NCI-H1417 treated with DMSO at 0.1 percent for 48 hours (cell line): ENCODE measurements around the gene HMOX2.
A peak's percentile ranks its signal among the peaks of the same experiment; 100 is the strongest.

Source experiments
- DNase-seq: peaks from one replicate; lab custom pipeline; 2025; lab: John Stamatoyannopoulos, UW

HMOX2 gene, protein sequence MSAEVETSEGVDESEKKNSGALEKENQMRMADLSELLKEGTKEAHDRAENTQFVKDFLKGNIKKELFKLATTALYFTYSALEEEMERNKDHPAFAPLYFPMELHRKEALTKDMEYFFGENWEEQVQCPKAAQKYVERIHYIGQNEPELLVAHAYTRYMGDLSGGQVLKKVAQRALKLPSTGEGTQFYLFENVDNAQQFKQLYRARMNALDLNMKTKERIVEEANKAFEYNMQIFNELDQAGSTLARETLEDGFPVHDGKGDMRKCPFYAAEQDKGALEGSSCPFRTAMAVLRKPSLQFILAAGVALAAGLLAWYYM

DNA sequence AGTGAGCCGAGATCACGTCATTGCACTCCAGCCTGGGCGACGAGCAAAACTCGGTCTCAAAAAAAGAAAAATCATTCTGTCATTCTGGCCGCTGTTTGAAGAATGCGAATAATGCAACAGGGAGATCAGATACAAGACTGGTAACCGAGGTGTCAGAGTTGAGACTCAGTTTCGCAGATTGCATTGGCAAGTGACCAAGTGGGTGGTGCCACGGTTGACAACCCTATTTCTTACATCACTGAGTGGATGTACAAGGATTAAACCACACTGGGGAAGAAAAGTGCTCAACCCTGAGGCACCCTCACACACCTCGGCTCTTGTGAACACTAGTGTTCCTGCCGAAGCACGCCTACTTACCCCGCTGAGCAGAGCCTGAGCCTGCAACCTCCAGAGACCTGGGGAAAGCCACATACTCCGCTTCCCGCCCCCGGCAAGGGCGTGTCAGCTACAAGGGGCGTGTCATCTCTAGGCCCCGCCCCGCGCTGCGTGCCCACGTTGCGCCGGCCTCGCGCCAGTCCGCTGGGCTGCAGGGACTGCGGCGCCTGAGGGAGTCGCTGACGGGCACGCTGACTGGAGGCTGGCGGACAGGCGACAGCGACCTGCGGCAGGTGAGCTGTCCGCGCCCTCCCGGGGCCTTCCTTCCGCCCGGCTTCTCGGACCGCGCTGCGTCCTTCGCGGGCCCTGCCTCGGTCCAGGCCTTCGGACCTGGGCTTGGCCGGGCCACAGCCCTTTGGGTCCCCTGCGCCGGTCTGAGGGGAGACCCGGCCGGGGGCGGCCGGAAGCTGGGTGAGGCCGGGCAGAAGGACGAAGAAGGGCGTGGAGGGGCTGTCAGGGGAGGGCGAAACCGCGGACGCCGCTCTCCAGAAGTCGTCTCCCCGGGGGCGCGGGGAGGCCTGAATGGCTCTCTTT, at the start of gene HMOX2:
HMOX2 (plus strand) TSS at position 519 of the 909 bp plus-strand sequence. CDS start 29,127 bp downstream, outside the sequence.
- peak; percentile 66 for DNase-seq

DNA sequence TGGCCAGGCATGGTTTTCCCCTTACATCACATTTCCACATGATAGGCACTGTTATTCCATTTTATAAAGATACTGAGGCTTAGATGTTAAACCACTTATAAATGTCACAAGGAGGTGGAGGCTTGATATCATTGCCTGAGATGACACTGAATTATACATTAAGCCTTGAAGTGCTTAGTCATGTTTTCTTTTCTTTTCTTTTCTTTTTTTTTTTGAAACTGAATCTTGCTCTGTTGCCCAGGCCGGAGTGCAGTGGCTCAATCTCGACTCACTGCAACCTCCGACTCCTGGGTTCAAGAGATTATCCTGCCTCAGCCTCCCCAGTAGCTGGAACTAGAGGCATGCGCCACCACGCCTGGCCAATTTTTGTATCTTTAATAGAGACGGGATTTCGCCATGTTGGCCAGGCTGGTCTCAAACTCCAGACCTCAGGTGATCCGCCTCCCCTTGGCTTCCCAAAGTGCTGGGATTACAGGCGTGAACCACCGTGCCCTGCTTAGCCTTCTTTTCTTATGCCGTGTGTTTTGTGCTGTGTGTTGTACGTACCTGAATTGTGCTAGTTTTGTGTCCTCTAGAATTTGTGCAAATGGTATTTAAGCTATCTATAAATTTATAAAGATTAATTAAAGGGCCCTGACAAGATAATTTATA, 49.4 kb upstream of the HMOX2 start:
- no peak for DNase-seq

DNA sequence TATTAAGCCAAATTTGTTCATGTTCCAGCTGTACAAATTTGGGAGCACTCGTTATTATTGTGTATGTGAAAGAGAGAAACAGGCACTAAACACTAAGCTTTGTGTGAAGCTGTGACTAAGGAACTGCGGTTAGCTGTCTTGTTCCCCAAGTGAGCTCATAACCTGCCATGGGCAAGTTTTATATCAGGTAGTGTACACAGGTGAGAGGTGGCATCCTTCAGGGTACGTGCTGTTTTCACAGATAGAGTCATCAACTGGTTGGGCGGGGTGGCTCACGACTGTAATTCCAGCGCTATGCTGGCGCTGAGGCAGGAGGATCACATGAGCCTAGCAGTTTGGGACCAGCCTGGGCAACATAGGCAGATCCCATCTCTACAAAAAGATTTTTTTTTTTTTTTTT, 47.7 kb upstream of the HMOX2 start:
- no peak for DNase-seq

DNA sequence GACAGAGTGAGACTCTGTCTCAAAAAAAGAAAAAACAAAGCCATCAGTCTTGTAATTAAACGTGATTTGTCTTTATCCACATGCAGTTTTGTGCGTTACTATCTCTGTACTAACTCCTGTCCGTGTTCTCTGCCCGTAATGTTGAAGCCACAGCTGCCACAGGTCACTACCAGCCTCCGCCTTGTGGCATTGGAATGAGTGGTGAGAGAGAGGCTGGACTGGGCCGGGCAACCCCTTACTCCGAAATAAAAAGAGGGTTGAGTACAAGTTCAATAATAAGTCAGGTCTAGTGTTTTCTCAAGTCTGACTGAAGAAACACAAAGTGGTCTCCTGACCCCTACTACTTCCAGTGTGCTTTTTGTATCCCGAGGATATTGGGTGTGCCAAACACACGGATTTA, 45.2 kb upstream of the HMOX2 start:
- no peak for DNase-seq

DNA sequence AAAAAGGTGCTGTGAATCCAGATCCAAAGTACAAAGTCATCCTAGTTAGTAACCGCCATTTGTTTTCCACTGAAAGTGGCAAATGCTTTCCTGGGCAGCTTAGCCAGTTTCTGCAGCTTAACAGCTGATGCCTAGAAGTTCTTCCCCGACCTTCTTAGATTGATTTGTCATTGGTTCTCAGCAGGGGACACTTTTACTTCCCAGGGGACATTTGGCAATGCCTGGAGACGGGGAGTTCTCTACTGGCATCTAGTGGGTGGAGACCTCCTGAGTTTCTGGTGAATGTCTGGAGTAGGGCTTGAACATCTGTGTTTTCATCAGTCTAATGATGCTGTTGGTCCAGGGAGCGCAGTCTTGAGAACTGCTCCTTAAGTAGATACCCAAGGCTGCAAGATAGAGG, 43.0 kb upstream of the HMOX2 start:
- DNase-seq, result no peak

DNA sequence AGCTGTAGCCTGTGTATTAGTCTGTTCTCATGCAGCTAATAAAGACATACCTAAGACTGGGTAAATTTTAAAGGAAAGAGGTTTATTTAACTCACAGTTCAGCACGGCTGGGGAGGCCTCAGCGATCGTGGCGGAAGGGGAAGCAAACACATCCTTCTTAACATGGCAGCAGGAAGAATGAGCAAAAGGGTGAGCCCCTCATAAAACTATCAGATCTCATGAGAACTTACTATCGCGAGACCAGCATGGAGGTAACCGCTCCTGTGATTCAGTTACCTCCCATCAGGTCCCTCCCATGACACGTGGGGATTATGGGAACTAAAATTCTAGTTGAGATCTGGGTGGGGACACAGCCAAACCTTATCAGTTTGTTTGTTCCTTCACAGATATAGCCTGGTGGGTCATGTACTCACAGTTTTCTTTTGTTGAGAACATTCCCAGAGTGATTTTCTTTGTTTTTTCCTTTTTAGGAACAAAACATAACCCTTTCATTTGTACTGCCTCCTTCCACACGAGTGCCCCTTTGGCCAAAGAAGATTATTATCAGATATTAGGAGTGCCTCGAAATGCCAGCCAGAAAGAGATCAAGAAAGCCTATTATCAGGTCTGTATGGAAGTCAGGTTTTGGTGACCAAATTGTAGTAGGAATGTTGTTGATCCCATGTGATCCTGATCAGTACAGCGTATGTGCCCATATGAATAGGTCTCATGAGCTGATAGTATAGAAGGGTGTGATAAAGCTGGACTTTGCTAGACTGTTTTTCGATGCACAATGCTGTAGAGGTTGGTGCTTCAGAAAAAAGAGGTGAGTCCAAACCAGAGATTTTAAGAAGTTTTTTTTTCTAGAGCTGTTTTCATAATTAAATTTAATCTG, 42.0 kb upstream of the HMOX2 start:
- no peak for DNase-seq

DNA sequence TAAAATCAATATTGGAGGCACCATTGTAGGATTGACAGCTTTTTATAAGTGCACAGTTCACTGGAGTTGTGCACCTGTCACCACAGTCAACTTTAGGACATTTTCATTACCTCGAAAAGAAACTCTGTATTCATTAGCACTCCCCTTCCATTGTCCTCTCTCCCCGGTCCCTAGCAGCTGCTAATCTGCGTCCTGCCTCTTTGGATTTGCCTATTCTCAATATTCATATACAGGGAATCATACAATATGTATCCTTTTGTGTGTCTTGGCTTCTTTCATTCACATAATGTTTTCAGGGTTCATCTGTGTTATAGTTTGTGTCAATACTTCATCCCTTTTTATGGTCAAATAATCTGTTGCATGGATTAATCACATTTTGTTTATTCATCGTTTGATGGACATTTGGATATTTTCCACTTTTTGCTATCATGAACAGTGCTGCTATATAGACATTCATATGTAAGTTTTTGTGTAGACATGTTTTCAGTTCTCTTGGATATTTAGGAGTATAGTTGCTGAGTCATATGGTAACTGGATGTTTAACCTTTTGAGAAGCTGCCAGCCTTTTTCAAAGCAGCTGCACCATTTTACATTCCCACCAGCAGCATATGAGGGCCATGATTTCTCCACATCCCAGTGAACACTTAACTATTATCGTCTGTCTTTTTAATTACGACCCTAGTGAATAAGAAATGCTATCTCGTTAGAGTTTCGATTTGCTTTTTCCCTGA, 40.7 kb upstream of the HMOX2 start:
- DNase-seq, result no peak

DNA sequence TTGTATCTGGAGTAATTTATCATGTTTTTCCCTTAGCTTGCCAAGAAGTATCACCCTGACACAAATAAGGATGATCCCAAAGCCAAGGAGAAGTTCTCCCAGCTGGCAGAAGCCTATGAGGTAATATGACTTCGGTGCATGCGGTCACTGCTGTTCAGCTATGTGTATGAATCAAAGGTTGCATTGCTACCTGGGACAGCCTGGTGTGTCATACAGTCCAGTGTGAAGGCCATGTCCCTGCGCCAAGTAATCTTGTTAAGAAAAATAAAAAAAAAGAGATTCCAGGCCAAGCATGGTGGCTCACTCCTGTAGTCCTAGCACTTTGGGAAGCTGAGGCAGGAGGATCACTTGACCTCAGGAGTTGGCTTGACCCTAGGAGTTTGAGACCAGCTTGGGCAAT, 38.8 kb upstream of the HMOX2 start:
- no peak for DNase-seq

DNA sequence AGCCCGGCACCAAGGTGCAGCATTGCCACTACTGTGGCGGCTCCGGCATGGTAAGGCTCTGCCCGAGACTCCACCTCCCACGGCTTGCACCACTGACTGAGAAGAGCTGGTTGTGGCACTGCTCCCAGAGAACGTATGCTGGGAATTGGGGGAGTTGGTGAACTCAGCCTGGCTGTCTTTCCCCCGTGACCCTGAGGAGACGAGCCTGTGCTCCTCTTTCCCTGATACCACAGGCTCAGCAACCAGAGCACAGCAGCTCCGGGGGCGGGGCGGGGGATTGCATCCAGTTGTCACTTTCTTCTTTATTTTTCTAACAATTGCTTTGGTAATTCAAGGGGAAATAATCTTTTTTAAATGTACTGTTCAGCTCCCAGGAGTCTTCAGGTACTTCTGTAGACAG, 33.8 kb upstream of the HMOX2 start:
- no peak for DNase-seq

DNA sequence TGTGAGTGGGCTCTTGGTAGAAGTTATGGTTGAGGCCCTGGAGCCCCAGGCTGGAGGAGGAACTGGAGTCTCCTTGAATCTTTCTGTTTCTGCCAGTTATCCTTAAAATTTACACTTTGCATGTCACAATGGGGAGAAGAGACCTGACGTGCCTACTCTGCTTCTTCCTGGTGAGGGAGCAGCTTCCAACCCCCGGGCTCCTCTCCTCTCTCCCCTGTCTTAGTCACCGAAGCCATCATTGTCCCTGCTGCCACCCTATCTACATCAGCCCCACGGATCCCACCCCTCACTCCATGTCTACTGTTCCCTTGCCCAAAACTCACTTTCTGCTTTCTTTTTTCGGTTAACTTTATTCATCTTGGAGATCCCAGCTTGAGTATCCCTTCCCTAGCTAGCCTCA, 32.9 kb upstream of the HMOX2 start:
- no peak for DNase-seq

DNA sequence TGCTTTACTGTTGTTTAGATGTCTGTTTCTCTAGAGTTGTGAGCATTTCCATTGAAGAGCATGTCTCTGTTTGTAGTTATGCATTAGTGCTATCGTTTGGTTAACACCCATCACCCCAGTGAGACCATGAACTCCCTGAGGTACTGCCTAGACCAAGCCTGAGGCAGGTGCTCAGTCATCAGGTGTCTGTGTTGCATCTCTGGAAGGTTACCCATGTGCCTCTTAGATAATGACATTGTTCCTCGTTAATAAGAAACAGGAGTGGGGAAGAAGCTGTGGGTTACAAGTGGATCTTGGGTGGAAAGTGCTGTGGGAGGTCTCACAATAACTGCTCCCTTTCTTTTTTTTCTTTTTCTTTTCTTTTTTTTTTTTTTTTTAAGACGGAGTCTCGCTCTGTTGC, 32.2 kb upstream of the HMOX2 start:
- no peak for DNase-seq

DNA sequence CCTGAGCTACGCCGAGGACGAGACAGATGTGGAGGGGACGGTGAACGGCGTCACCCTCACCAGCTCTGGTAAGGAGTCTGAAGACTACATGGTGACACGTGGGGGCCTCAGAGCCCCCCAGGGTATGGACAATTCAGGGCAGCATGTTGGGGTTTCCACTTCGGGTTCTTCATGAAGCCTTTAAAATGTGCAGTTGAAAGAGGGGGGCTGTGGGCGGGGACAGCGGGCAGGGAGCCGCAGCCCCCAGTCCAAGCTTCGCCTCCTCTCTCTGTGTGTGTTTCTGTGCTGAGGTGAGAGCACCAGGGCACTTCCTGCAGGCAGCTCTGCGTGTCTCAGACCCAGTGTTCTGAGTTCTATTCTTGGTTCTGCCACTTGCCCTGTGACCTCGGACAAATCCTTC, 25.8 kb upstream of the HMOX2 start:
- DNase-seq, result no peak

DNA sequence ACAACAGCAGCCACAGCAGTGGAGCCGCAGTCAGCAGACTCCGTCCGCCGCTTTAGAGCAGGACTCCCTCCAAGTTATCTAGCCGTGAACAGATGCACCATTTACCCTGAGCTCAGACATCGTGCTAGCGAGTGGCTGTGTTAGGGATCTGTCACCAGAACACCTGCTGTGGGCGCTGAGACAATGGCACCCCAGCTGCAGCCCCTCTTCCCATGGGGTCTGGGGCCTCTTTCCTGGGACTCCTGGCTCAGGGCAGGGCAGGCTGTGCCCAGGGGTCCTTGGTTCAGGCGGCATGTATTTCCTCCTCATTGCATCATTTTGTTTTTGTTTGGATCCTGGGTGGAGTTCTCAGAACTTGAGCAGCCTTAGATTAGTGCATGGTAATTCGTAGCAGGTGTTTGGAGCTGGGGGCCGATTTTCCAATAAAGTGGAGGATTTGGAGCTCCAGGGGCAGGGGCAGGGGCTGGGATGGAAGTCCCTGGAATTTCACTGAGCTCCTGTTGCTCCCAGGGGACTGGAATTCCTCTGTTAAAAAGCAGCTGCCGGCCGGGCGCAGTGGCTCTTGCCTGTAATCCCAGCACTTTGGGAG, 25.2 kb upstream of the HMOX2 start:
- no peak for DNase-seq

DNA sequence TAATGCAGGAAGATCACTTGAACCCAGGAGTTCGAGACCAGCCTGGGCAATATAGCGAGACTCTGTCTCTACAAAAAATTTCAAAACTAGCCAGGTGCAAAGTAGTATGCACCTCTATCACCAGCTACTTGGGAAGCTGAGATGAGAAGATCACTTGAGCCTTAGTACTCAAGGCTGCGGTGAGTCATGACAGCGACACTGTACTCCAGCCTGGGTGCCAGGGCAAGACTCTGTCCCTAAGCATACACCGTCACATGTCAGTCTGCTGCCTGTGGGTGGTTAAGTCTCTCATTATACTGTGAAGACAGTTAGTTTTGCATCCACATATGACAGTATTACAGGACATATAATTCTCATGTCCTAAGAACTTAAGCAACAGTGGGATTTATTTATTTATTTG, 23.5 kb upstream of the HMOX2 start:
- no peak for DNase-seq

DNA sequence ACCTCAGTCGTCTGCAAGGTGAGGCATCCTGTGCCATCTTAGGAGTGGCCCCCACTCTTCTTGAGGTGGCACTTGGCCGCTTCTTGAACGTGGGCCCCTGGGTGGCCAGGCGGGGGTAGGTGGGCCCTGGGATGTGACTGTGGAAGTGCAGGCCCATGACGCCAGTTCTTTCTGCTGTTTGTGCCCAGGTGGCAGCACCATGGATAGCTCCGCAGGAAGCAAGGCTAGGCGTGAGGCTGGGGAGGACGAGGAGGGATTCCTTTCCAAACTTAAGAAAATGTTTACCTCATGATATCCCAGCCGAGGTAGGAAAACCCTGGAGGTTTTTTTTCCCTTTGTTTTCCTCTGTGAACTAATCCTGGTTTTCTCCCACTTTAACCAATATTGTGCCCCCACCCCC, 21.6 kb upstream of the HMOX2 start:
- DNase-seq, result no peak

DNA sequence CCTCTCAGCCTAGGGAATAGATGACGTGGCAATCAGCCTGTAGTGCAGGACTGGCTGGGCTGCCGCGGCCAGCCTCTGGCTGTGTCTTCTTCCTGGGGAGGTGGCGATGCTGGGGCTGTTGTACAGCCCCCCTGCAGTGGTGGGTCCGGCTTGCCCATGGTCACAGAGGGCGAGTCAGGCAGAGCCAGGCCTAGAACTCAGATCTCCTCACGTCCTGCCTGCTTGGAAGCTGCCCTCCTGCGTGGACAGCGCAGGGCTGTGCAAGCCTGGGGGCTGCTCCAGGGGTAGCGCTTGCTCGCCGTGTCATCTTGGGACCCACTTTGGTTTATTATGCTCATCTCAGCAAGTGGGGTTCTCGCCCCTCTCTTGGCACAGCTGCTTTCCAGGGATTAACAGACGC, 21.1 kb upstream of the HMOX2 start:
- DNase-seq, result no peak

DNA sequence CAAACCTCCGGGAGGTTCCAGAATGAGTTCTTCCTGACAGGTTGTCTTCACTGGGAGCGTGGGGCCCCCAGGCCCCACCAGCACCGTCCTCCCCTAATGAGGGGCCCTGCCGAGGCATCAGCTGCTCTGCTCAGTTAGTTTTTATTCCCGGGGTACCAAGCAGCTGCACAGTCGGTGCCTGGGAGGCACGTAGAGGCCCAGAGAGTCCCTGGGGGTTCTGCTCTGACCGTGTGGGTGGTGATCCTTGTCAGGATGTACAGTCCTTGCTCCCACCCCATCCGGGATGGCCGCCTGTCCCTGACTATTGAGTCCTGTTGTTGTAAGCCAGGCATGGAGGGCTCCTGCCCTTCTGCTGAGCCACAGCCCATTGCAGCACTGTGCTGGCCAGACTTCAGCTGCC, 20.2 kb upstream of the HMOX2 start:
- DNase-seq, result no peak

DNA sequence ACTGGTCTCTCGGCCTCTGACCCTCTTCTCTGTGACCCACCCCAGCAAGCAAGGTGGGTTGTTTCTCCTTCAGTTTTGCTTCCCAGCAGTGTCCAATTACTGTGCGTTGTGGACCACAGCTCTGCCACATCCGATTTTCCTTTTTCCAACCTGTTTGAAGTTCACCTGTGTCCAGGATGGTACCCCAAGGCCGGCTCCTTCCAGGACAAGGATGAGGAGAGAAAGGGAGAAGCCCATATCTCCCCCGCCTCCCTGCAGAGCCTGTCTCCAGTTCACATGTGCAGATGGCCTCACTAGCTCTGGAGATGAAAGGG, 15.3 kb upstream of the HMOX2 start:
- no peak for DNase-seq

DNA sequence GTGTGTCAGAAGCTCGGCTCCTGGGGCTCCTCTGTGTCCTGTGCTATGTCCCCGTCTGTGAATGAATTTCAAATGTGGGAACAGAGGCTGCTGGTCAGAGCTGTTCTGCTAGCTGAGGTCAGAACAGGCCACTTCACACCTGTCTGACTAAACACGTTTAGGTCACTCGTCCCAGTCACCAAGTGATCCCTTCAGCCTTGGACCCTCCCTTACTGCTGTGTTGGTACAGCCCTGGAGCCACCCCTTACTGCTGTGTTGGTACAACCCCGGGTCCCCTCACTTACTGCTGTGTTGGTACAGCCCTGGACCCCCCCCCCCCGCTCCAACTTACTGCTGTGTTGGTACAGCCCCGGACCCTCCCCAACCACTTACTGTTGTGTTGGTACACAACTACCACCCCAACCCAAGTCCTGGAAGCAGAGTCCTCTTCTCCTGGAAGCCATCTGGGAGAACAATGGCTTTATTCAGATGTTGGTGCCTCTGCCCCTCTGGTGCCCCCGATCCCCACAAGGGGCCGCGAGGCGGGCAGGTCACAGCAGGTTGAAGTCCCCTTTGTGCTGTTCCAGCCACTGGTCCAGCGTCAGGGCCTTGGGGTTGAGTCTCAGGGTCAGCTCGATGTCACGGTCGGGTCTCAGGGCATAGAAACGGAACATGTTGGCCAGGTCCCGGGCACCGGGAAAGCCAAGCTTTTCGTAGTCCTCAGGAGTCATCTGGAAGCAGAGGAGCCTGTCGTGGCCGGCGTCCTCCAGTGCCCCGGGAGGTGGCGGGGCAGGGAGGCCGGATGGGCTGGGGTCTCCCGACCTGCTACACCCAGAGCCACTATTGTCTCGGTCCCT, 14.7 kb upstream of the HMOX2 start:
- DNase-seq, result no peak

DNA sequence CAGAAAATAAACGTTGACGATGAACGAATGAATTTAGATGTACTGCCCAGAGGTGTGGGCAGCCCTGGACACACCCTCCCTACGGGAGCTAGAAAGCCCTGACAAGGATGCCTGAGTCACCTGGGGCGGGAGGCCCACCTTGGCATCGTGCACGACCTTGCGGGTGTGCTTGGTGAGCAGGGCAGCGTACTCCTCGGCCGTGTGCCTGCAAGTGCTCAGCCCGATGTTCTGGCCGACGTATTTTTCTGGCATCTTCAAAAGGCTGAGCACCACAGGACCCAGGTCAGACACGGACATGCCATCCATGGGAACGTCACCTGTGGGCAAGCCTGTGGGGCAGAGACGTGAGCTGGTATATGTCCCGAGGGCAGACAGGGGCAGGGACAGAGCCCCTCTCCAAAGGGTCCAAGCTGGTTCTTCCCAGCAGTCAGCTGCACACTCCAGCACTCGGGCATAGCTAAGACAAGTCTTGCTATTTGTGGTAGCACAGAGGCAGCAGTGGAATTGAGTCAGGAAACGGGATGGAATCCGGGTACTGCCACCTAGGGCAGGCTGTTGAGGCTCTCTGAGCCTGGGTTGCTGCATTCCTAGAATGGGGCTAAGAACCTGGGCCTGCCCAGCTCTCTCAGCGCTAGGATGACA, 12.6 kb upstream of the HMOX2 start:
- no peak for DNase-seq
